ENCODE results near the gene PAPSS2.

GRCh38 chr10:87685832-87686574 is 26.3 kb downstream of the PAPSS2 start:
- TF ChIP-seq CTCF (conservative IDR thresholded peaks at IDR 0.05 in 1 of 2, IDR thresholded peaks at IDR 0.05 in 1 of 2; ENCODE audit: low read depth in 1 of 2, low read length in 2 of 2): no peak
- TF ChIP-seq EZH2 (IDR thresholded peaks at IDR 0.05; ENCODE audit: low read length, missing control alignments): no peak
